Subcutaneous abdominal adipose tissue (tissue), 5 donors: Measurements from ENCODE around the gene TBC1D16.

Source experiments
- H3K27ac ChIP-seq: one replicate; pipeline ENCODE4 v1.7.0; 2013; ENCODE audit warnings: low read depth, mild to moderate bottlenecking, inconsistent platforms, low read length, moderate library complexity
- H3K27me3 ChIP-seq, 5 donors: one replicate each; pipeline ENCODE4 v1.7.0; 2013; ENCODE audit warnings: low read length in 5 of 5, inconsistent platforms in 1 of 5; ENCODE audit not compliant: control insufficient read depth in 5 of 5, insufficient read depth in 4 of 5
- H3K36me3 ChIP-seq, 5 donors: one replicate each; pipeline ENCODE4 v1.7.0; 2013; ENCODE audit warnings: low read length in 5 of 5; ENCODE audit not compliant: control insufficient read depth in 5 of 5, insufficient read depth in 5 of 5
- H3K4me1 ChIP-seq, 5 donors: one replicate each; pipeline ENCODE4 v1.7.0; 2013; ENCODE audit warnings: low read length in 5 of 5, mild to moderate bottlenecking in 3 of 5, moderate library complexity in 1 of 5; ENCODE audit not compliant: control insufficient read depth in 5 of 5, insufficient read depth in 5 of 5
- H3K4me3 ChIP-seq, 5 donors: one replicate each; pipeline ENCODE4 v1.7.0; 2013; ENCODE audit warnings: low read length in 5 of 5, low read depth in 1 of 5
- H3K9ac ChIP-seq, 5 donors: one replicate each; pipeline ENCODE4 v1.7.0; 2013; ENCODE audit warnings: low read length in 5 of 5, mild to moderate bottlenecking in 4 of 5, moderate library complexity in 3 of 5
- H3K9me3 ChIP-seq, 5 donors: one replicate each; pipeline ENCODE4 v1.7.0; 2013; ENCODE audit warnings: low read length in 5 of 5; ENCODE audit not compliant: control insufficient read depth in 5 of 5
- donor health status: healthy.
- donor health status: healthy.
- donor health status: healthy.
- donor health status: healthy.
- donor health status: healthy.

The TBC1D16 gene

DNA sequence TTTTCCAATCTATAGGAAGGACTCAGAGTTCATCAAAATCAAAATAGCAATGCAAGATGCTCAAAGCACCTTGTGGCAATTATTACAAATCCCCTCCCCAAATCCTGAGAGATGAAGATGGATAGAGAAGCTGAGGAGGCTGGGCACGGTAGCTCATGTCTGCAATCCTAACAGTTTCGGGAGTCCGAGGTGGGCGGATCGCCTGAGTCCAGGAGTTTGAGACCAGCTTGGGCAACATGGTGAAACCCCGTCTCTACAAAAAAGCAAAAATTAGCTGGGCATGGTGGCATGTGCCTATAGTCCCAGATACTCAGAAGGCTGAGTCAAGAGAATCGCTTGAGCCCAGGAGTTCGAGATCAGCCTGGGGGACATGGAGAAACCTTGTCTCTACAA is 8.6 kb downstream of the TBC1D16 start:
- Histone ChIP-seq H3K9me3 (no peaks in the 10 kb centered on the region), H3K36me3 (no peaks in the 10 kb centered on the region), H3K4me1 (peaks cover 16 to 87% (median 79%) of the 10 kb centered on the region in 5 donors), H3K27me3 (no peaks in the 10 kb centered on the region), H3K27ac (no peak overlapping the region), H3K4me3 (no peak overlapping the region), H3K9ac (no peak overlapping the region)

DNA sequence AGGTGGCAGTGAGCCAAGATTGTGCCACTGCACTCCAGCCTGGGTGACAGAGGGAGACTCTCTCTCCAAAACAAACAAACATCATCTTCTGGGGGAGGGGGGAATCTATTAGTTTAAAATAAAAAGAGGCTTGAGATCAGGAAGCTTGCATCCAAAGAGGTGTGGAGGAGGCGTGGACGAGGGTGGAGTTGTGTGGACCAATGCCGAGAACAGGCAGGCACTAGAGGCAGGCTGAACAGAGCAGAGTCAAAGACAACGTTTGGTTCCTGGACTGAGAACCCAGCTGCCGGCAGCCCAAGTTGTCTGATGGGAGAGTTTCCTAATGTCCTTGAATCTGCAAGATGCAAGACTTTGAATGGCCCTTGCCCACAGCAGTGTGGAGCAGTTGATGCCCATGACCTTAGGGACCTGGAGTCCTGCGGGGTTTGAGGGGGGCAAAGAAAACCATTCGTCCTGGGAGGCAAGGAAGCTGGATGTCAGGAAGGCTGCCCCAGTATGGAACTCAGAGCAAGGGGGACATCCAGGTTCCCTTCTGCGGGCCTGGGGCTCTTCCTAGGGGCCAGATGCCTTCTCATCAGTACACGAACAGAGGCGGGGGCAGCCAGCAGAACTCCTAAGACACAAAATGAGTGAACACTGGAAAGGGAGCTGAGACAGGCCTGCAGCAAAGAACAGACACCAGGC is 9.2 kb downstream of the TBC1D16 start:
- peaks cover 16 to 82% (median 74%) of the 10 kb centered on the region in 5 donors for H3K4me1 ChIP-seq
- H3K4me3 ChIP-seq: peak overlapping the region in 1 of 5 donors; percentile 17
- H3K9me3 ChIP-seq: no peaks in the 10 kb centered on the region
- H3K27ac ChIP-seq: no peak overlapping the region
- no peak overlapping the region for H3K9ac ChIP-seq
- H3K36me3 ChIP-seq: no peaks in the 10 kb centered on the region
- no peaks in the 10 kb centered on the region for H3K27me3 ChIP-seq

DNA sequence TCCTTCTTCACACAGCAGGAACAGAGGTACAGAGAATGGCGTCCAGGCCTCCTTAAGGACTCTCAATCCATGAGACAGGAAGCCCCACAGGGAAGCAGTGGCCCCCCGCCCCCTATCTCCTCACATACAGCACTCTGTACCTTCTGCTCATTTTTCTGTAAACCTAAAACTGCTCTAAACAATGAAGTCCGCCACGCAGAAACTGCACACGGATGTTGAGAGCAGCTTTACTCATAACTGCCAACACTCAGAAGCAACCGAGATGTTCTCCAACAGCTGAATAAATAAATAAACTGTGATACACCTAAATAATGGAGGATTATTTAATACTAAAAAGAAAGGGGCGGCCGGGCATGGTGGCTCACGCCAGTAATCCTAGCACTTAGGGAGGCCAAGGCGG is 9.9 kb downstream of the TBC1D16 start:
- peaks cover 16 to 75% (median 67%) of the 10 kb centered on the region in 5 donors for H3K4me1 ChIP-seq
- H3K9me3 ChIP-seq: no peaks in the 10 kb centered on the region
- no peak overlapping the region for H3K27ac ChIP-seq
- no peaks in the 10 kb centered on the region for H3K27me3 ChIP-seq
- H3K36me3 ChIP-seq: no peaks in the 10 kb centered on the region
- H3K9ac ChIP-seq: peak overlapping the region in 1 of 5 donors; percentile 14
- no peak overlapping the region for H3K4me3 ChIP-seq

DNA sequence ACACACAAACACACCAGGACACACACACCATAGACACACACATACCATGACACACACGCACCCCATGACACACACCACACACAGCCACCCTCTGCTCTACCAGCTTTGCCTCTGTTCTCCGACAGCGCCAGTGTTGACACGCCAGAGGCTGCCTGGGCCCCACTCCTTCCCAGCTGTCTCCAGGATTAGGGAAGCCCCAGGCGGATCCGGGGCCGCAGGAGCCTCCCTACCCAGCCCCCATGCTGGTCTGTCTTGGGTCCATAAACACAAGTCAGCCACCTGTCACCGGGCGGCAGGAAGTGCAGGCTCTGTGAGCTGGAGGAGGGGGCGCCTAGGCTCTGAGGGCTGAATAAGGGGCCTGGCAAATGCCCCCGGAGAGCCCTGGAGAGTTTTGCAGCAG is 10.5 kb downstream of the TBC1D16 start:
- H3K36me3 ChIP-seq: no peaks in the 10 kb centered on the region
- no peaks in the 10 kb centered on the region for H3K27me3 ChIP-seq
- H3K4me3 ChIP-seq: no peak overlapping the region
- H3K27ac ChIP-seq: no peak overlapping the region
- peaks cover 16 to 72% (median 60%) of the 10 kb centered on the region in 5 donors for H3K4me1 ChIP-seq
- H3K9me3 ChIP-seq: no peaks in the 10 kb centered on the region
- no peak overlapping the region for H3K9ac ChIP-seq

DNA sequence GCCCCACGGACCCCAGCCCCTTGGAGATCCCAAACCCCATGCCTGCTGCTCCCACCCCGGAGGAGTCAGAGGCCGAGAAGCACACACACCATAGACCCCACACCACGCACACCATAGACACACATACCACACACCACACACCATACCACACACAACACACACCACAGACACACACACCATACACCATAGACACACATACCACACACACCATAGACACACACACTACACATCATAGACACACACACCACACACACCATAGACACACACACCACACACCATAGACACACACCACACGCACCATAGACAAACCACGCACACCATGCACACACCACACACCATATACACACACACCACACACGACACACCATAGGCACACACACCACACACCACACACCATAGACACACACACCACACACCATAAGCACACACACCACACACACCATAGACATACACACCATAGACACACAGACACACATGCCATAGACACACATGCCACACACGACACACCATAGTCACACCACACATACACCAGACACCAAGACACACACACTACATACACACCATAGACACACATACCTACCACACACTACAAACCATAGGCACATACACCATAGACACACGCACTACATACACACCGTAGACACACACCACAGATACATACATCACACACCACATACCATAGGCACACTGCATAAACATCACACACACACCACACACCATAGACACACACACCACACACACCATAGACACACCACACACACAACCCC is 11.3 kb downstream of the TBC1D16 start:
- Histone ChIP-seq H3K27ac (peak overlapping the region; percentile 46), H3K27me3 (no peaks in the 10 kb centered on the region), H3K36me3 (no peaks in the 10 kb centered on the region), H3K9me3 (no peaks in the 10 kb centered on the region), H3K4me3 (peak overlapping the region in 4 of 5 donors; percentile 8 to 28 (median 25)), H3K4me1 (peaks cover 12 to 72% (median 59%) of the 10 kb centered on the region in 5 donors), H3K9ac (peak overlapping the region in 3 of 5 donors; percentile 0 to 17 (median 14))

- Histone ChIP-seq H3K27ac (peak overlapping the region; percentile 46), H3K4me1 (peaks cover 9 to 73% (median 60%) of the 10 kb centered on the region in 5 donors), H3K27me3 (no peaks in the 10 kb centered on the region), H3K4me3 (peak overlapping the region in 3 of 5 donors; percentile 8 to 28 (median 25)), H3K9ac (peak overlapping the region in 3 of 5 donors; percentile 0 to 17 (median 14)), H3K36me3 (no peaks in the 10 kb centered on the region), H3K9me3 (no peaks in the 10 kb centered on the region)
Measured at GRCh38 chr17:80023481-80024205, 12.0 kb downstream of the TBC1D16 start.

DNA sequence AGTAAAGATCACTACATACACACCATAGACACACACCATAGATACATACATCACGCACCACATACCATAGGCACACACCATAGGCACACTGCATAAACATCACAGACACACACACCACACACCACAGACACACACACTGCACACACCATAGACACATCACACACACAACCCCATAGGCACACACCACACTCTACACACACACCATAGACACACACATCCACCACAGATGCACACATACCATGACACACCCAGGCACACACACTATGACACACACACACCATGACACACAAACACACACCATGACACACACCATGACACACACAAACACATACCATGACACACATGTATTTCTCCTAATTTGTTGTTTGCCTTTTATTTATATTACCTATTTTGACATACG is 14.1 kb downstream of the TBC1D16 start:
- no peak overlapping the region for H3K4me3 ChIP-seq
- no peaks in the 10 kb centered on the region for H3K36me3 ChIP-seq
- no peak overlapping the region for H3K27ac ChIP-seq
- H3K9me3 ChIP-seq: no peaks in the 10 kb centered on the region
- peaks cover 6 to 57% (median 44%) of the 10 kb centered on the region in 5 donors for H3K4me1 ChIP-seq
- no peaks in the 10 kb centered on the region for H3K27me3 ChIP-seq
- no peak overlapping the region for H3K9ac ChIP-seq

DNA sequence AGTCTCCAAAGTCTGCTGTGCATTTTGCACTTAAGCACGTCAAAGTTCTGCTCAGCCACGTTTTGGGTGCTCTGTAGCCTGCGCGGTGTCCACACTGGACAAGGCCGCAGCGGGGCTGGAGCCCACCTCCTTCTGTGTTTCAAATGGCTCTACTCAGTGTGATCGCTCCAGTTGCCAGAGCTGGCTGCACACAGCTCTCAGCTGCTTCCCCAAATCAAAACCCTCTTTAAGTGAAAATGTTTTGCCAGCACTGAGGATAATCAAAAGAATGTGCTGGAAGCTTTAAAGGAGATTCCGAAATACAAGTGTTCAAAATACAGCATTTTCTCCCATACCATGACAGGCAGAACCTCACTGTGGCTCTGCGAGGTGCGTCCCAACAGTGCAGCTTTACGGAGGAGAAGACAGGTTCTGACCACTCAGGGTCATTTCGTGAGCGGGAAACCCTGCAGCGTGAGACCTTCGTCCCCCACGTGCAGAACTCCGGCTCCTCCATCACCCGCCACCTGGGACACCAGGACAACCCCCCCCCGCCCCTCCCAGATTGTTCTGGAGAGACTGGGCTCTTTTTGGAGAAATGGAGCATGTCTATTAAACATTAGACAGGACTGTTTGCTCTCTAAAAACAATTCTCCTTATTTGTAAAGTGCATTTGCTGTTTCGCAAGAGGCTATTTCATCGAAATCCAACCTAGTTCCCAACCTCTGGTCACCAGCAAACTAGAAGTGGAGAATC is 16.6 kb downstream of the TBC1D16 start:
- peak overlapping the region; percentile 26 for H3K27ac ChIP-seq
- H3K9me3 ChIP-seq: no peaks in the 10 kb centered on the region
- H3K36me3 ChIP-seq: no peaks in the 10 kb centered on the region
- peak overlapping the region in 1 of 5 donors; percentile 48 for H3K9ac ChIP-seq
- H3K4me1 ChIP-seq: peaks cover under 1 to 35% (median 23%) of the 10 kb centered on the region in 5 donors
- H3K4me3 ChIP-seq: no peak overlapping the region
- no peaks in the 10 kb centered on the region for H3K27me3 ChIP-seq

GRCh38 chr17:80017226-80018010 is 18.3 kb downstream of the TBC1D16 start:
- peaks cover 0 to 12% (median 10%) of the 10 kb centered on the region in 5 donors for H3K36me3 ChIP-seq
- no peak overlapping the region for H3K4me3 ChIP-seq
- no peaks in the 10 kb centered on the region for H3K9me3 ChIP-seq
- H3K27ac ChIP-seq: no peak overlapping the region
- H3K9ac ChIP-seq: no peak overlapping the region
- peaks cover 0 to 25% (median 10%) of the 10 kb centered on the region in 5 donors for H3K4me1 ChIP-seq
- H3K27me3 ChIP-seq: no peaks in the 10 kb centered on the region
